A549 (cell line): ENCODE results near the gene PRIMPOL. TPM values are rescaled to one million over a fixed set of nuclear protein-coding genes. Genes with fewer than 3 reads are reported as not detected.

Source experiments
- ATAC-seq, 2 experiments: fragments of 200-7000 bp in 1 of 2; fragments of >200 bp in 1 of 2; cut with Nextera tagmentation in 1 of 2; cut with Tn5 transposase in 1 of 2; 3 replicates each; pipeline versions ENCODE4 v1.8.0 to v1.9.1; 2018 to 2020; ENCODE audit warnings: mild to moderate bottlenecking in 1 of 2, moderate library complexity in 1 of 2
- CTCF ChIA-PET: fragments of 300-600 bp; sonication (Branson Sonifier 250); formaldehyde crosslinking; extraction: SDS; loops from one replicate; lab custom pipeline; 2021; ENCODE audit warnings: antibody characterized with exemption, inconsistent platforms; lab: Yijun Ruan, JAX
- POLR2A ChIA-PET: fragments of 350-600 bp; formaldehyde crosslinking; extraction: SDS; loops from one replicate; lab custom pipeline; 2021; ENCODE audit warnings: antibody characterized with exemption, inconsistent platforms; lab: Yijun Ruan, JAX
- DNase-seq, 2 experiments: peaks; one replicate each; pipeline versions ENCODE4 v3.0.0 to v3.0.0-alpha.2; 2011 to 2016; ENCODE audit warnings: low read depth in 1 of 2, low spot score in 1 of 2
- FAIRE-seq: peaks from 2 replicates; lab custom pipeline; 2011; peaks lifted over from hg19 to GRCh38; lab: Jason Lieb, UNC
- H3K27ac ChIP-seq, 2 experiments: fragments of >200 bp; sonication (Bioruptor Twin); formaldehyde crosslinking; 3 replicates each; pipeline ENCODE4 v1.5.1; 2016 to 2017
- H3K4me1 ChIP-seq: fragments of >200 bp; sonication (Bioruptor Twin); formaldehyde crosslinking; 3 replicates; pipeline ENCODE4 v1.6.1; 2016
- H3K4me2 ChIP-seq: fragments of >200 bp; sonication (Bioruptor Twin); formaldehyde crosslinking; 3 replicates; pipeline ENCODE4 v1.6.1; 2016
- H3K4me3 ChIP-seq: fragments of >200 bp; sonication (Bioruptor Twin); formaldehyde crosslinking; 3 replicates; pipeline ENCODE4 v1.5.1; 2016
- H3K9me3 ChIP-seq: fragments of >200 bp; sonication (Bioruptor Twin); formaldehyde crosslinking; 3 replicates; pipeline ENCODE4 v1.6.1; 2016
- BHLHE40 ChIP-seq: IDR thresholded peaks from 2 replicates; pipeline ENCODE4 v1.6.1; 2012; ENCODE audit warnings: low read depth, low read length, inconsistent platforms
- CBX8 ChIP-seq: fragments of 200-600 bp; sonication (generic); IDR thresholded peaks from 2 replicates; pipeline ENCODE4 v1.6.1; 2016
- CHD2 ChIP-seq: fragments of 150-350 bp; IDR thresholded peaks from 2 replicates; pipeline ENCODE4 v1.6.1; 2014; ENCODE audit warnings: low read length; ENCODE audit not compliant: partially characterized antibody
- EHMT2 ChIP-seq: fragments of 200-600 bp; sonication (generic); IDR thresholded peaks from 2 replicates; pipeline ENCODE4 v1.6.1; 2016; ENCODE audit warnings: antibody characterized with exemption, low read depth, mild to moderate bottlenecking, moderate library complexity
- FOXS1 ChIP-seq: fragments of 250-450 bp; sonication (Bioruptor Pico); IDR thresholded peaks from 2 replicates; pipeline ENCODE4 v1.5.0; 2020; ENCODE audit warnings: mild to moderate bottlenecking, moderate library complexity
- HEYL ChIP-seq: fragments of 250-450 bp; sonication (Bioruptor Pico); IDR thresholded peaks from 2 replicates; pipeline ENCODE4 v1.8.0; 2021; ENCODE audit warnings: mild to moderate bottlenecking, moderate library complexity
- HOXA7 ChIP-seq: fragments of 250-450 bp; sonication (Bioruptor Pico); IDR thresholded peaks from 2 replicates; pipeline ENCODE4 v1.5.0; 2020; ENCODE audit warnings: mild to moderate bottlenecking, moderate library complexity
- HOXB13 ChIP-seq: fragments of 250-450 bp; sonication (Bioruptor Pico); IDR thresholded peaks from 2 replicates; pipeline ENCODE4 v1.5.0; 2020; ENCODE audit warnings: low read depth, mild to moderate bottlenecking, moderate library complexity
- HOXB5 ChIP-seq: fragments of 250-450 bp; sonication (Bioruptor Pico); IDR thresholded peaks from 2 replicates; pipeline ENCODE4 v1.5.0; 2020; ENCODE audit warnings: mild to moderate bottlenecking, moderate library complexity
- JUN ChIP-seq, 2 experiments: fragments of >200 bp; sonication (Bioruptor Twin); formaldehyde crosslinking; IDR thresholded peaks; 2 replicates in 1 of 2; 3 replicates in 1 of 2; pipeline ENCODE4 v1.6.1; 2016 to 2017
- JUNB ChIP-seq: fragments of >200 bp; sonication (Bioruptor Twin); formaldehyde crosslinking; IDR thresholded peaks from 2 replicates; pipeline ENCODE4 v1.6.1; 2016
- KDM5A ChIP-seq: fragments of 200-600 bp; sonication (generic); IDR thresholded peaks from 2 replicates; pipeline ENCODE4 v1.6.1; 2016; ENCODE audit warnings: antibody characterized with exemption, mild to moderate bottlenecking
- MYC ChIP-seq: IDR thresholded peaks from 2 replicates; pipeline ENCODE4 v1.6.1; 2012; ENCODE audit warnings: mild to moderate bottlenecking, inconsistent platforms, low read length, improper control_type of control experiment, borderline replicate concordance
- NFE2L2 ChIP-seq: fragments of 150-350 bp; conservative IDR thresholded peaks from 2 replicates; pipeline ENCODE4 v1.6.1; 2014; ENCODE audit warnings: low read length
- PHF8 ChIP-seq: fragments of 200-600 bp; sonication (generic); IDR thresholded peaks from 2 replicates; pipeline ENCODE4 v1.6.1; 2016; ENCODE audit warnings: low read depth, mild to moderate bottlenecking, antibody characterized with exemption, moderate library complexity, borderline replicate concordance
- POLR2A ChIP-seq: IDR thresholded peaks from 2 replicates; pipeline ENCODE4 v1.6.1; 2012; ENCODE audit warnings: mild to moderate bottlenecking, low read length
- RFX5 ChIP-seq: fragments of 450-650 bp; IDR thresholded peaks from 2 replicates; pipeline ENCODE4 v1.7.1; 2014; ENCODE audit warnings: antibody characterized with exemption, mild to moderate bottlenecking, moderate library complexity
- TP53 ChIP-seq: fragments of 250-450 bp; sonication (Bioruptor Pico); IDR thresholded peaks from 2 replicates; pipeline ENCODE4 v1.5.0; 2021; ENCODE audit warnings: mild to moderate bottlenecking, moderate library complexity
- ZC3H11A ChIP-seq: fragments of 450-650 bp; IDR thresholded peaks from 2 replicates; pipeline ENCODE4 v1.6.1; 2014; ENCODE audit warnings: antibody characterized with exemption, mild to moderate bottlenecking
- ZFP36 ChIP-seq: fragments of 450-650 bp; IDR thresholded peaks from 2 replicates; pipeline ENCODE4 v1.6.1; 2014; ENCODE audit warnings: borderline replicate concordance; ENCODE audit not compliant: partially characterized antibody
- WGBS: methylation state at CpG from one replicate; pipeline ENCODE4 v1.1.6; 2017; ENCODE audit errors: missing lambda C conversion rate; 5-methylcytosine and 5-hydroxymethylcytosine counted together
- polyA plus RNA-seq, 4 experiments: library from polyadenylated mRNA; depleted of rRNA in 3 of 4; stranded (reverse); fragments of >200 nt; fragmentation: RNase III in 1 of 4; extraction: RNeasy Plus Mini Kit Qiagen cat#74134 plus additional on column Dnase treatment in 1 of 4; gene quantifications; 2 replicates in 3 of 4; 3 replicates in 1 of 4; pipeline ENCODE4 v1.2.3, GENCODE V29; 2011 to 2017
- TF ChIP-seq, protein P1 (sequence below): fragments of >200 bp; sonication (Bioruptor Twin); formaldehyde crosslinking; IDR thresholded peaks from 2 replicates; pipeline ENCODE4 v1.6.1; 2016
- TF ChIP-seq, protein P2 (sequence below): fragments of 250-450 bp; sonication (Bioruptor Pico); IDR thresholded peaks from 2 replicates; pipeline ENCODE4 v1.5.0; 2021; ENCODE audit warnings: mild to moderate bottlenecking, moderate library complexity, borderline replicate concordance
- TF ChIP-seq, protein P3 (sequence below): IDR thresholded peaks from 2 replicates; pipeline ENCODE4 v1.6.1; 2012
- TF ChIP-seq, protein P4 (sequence below): IDR thresholded peaks from 2 replicates; pipeline ENCODE4 v1.6.1; 2012; ENCODE audit warnings: low read depth, borderline replicate concordance
- TF ChIP-seq, protein P5 (sequence below): fragments of 250-450 bp; sonication (Bioruptor Pico); IDR thresholded peaks from 2 replicates; pipeline ENCODE4 v1.5.0; 2020; ENCODE audit warnings: low read depth, mild to moderate bottlenecking, moderate library complexity
- TF ChIP-seq, protein P6 (sequence below): fragments of 450-650 bp; IDR thresholded peaks from 2 replicates; pipeline ENCODE4 v1.6.1; 2014; ENCODE audit warnings: antibody characterized with exemption

PRIMPOL gene
- polyA plus RNA-seq, 2 of the 4 experiments (the other 2 are of a cell fraction): 10.0 to 23.9 TPM

DNA sequence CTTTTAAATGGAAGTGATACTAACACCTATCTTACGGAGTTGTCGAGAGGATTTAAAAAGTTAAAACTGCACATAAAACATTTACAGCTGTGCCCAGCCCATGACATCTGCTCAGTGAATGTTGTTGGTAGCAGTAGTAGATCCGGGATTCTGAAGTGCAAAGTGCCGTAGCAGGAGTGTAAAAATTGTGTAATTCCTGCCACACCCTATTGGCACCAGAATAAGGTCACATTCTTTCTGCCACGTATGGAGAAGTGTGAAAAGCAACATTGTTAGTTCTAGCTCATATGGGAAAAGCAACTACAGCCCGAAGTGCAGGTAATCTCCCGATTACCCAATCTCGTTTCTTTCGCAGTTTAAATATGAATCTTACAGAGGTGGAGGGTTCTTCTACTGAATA lies 31.2 kb downstream of the PRIMPOL start (continued):
- TF ChIP-seq, protein P1, sequence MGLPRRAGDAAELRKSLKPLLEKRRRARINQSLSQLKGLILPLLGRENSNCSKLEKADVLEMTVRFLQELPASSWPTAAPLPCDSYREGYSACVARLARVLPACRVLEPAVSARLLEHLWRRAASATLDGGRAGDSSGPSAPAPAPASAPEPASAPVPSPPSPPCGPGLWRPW: no peak
- TF ChIP-seq HOXA7 (CRISPR knock-in tag): no peak

DNA sequence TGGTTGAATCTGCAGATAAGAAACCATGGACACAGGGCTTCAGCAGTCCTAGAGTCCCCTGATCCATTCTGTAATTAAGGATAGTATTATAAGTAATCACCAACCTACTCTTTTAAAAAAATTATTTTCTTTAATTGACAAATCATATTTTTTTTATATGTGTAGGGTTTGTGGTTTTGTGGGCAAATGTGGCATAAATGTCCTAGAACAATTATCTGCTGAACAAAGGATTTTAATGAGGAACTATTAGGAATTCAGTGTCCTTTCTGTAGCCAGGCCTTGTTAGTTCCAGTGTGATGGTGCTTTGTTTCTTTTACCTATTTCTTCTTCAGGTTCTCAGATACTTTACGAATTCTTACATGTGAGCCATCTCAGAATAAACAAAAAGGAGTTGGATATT lies 32.4 kb downstream of the PRIMPOL start:
- DNase-seq: no peak
- Histone ChIP-seq H3K4me1 (no peaks in the 10 kb centered on the region), H3K4me2 (no peak overlapping the region), H3K27ac (no peak overlapping the region), H3K4me3 (no peak overlapping the region), H3K9me3 (no peaks in the 10 kb centered on the region)
- FAIRE-seq: no peak
- POLR2A ChIA-PET: no interaction called here
- no peak for ATAC-seq
- CTCF ChIA-PET: no interaction called here
- WGBS: 82% methylated on average over 1 of the region's 1 CpG
- TF ChIP-seq, protein P2, sequence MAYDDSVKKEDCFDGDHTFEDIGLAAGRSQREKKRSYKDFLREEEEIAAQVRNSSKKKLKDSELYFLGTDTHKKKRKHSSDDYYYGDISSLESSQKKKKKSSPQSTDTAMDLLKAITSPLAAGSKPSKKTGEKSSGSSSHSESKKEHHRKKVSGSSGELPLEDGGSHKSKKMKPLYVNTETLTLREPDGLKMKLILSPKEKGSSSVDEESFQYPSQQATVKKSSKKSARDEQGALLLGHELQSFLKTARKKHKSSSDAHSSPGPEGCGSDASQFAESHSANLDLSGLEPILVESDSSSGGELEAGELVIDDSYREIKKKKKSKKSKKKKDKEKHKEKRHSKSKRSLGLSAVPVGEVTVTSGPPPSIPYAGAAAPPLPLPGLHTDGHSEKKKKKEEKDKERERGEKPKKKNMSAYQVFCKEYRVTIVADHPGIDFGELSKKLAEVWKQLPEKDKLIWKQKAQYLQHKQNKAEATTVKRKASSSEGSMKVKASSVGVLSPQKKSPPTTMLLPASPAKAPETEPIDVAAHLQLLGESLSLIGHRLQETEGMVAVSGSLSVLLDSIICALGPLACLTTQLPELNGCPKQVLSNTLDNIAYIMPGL (CRISPR knock-in tag): no peak
- TF ChIP-seq HOXB13: no peak
- TF ChIP-seq CBX8: no peak
- TF ChIP-seq MYC: no peak
- TF ChIP-seq, protein P3, sequence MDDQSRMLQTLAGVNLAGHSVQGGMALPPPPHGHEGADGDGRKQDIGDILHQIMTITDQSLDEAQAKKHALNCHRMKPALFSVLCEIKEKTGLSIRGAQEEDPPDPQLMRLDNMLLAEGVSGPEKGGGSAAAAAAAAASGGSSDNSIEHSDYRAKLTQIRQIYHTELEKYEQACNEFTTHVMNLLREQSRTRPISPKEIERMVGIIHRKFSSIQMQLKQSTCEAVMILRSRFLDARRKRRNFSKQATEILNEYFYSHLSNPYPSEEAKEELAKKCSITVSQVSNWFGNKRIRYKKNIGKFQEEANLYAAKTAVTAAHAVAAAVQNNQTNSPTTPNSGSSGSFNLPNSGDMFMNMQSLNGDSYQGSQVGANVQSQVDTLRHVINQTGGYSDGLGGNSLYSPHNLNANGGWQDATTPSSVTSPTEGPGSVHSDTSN: no peak
- no peak for TF ChIP-seq POLR2A
- no peak for TF ChIP-seq FOXS1
- no peak for TF ChIP-seq BHLHE40
- TF ChIP-seq, protein P4, sequence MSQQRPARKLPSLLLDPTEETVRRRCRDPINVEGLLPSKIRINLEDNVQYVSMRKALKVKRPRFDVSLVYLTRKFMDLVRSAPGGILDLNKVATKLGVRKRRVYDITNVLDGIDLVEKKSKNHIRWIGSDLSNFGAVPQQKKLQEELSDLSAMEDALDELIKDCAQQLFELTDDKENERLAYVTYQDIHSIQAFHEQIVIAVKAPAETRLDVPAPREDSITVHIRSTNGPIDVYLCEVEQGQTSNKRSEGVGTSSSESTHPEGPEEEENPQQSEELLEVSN: no peak
- TF ChIP-seq TP53: no peak
- TF ChIP-seq RFX5: no peak

GRCh38 chr4:184684491-184685189 lies 35.1 kb downstream of the PRIMPOL start:
- Histone ChIP-seq H3K4me2 (no peak overlapping the region), H3K4me3 (no peak overlapping the region), H3K27ac (no peak overlapping the region), H3K9me3 (no peaks in the 10 kb centered on the region), H3K4me1 (peaks cover 12% of the 10 kb centered on the region; the same call in 1 of the 3 replicates)
- FAIRE-seq (no peak), ATAC-seq (no peak), DNase-seq (no peak)
- WGBS: 98% methylated on average over 5 of the region's 5 CpGs
- CTCF ChIA-PET: interaction anchor here (1.7 kb wide), 1 partner anchor 11 kb away, joined by 8 read pairs; no protein-coding TSS in a partner anchor
- TF ChIP-seq EHMT2 (no peak), KDM5A (no peak), ZC3H11A (no peak), FOXS1 (no peak), NFE2L2 (no peak), CHD2 (no peak), JUNB (no peak), JUN (IDR thresholded peaks at IDR 0.05) (no peak), PHF8 (no peak), HOXB5 (CRISPR knock-in tag) (no peak), RFX5 (no peak), HOXB13 (no peak), POLR2A (no peak), ZFP36 (no peak), HEYL (no peak)
- TF ChIP-seq, protein P5, sequence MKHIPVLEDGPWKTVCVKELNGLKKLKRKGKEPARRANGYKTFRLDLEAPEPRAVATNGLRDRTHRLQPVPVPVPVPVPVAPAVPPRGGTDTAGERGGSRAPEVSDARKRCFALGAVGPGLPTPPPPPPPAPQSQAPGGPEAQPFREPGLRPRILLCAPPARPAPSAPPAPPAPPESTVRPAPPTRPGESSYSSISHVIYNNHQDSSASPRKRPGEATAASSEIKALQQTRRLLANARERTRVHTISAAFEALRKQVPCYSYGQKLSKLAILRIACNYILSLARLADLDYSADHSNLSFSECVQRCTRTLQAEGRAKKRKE (CRISPR knock-in tag): no peak
- TF ChIP-seq, protein P6, sequence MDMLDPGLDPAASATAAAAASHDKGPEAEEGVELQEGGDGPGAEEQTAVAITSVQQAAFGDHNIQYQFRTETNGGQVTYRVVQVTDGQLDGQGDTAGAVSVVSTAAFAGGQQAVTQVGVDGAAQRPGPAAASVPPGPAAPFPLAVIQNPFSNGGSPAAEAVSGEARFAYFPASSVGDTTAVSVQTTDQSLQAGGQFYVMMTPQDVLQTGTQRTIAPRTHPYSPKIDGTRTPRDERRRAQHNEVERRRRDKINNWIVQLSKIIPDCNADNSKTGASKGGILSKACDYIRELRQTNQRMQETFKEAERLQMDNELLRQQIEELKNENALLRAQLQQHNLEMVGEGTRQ: no peak
- TF ChIP-seq, all 56 proteins: peak for 0
- POLR2A ChIA-PET: no interaction called here
